Stimulated activated CD4-positive, alpha-beta T cell treated with anti-CD3 and anti-CD28 coated beads, Interleukin-4, amount 100 ng/mL, for 48 hours (primary cell): ENCODE results near the gene DCLK1.

Experiments
- DNase-seq, 2 donors: peaks; one replicate each; pipeline ENCODE4 v3.0.0-alpha.2; 2020; ENCODE audit warnings: low read depth in 2 of 2

Gene DCLK1

DNA sequence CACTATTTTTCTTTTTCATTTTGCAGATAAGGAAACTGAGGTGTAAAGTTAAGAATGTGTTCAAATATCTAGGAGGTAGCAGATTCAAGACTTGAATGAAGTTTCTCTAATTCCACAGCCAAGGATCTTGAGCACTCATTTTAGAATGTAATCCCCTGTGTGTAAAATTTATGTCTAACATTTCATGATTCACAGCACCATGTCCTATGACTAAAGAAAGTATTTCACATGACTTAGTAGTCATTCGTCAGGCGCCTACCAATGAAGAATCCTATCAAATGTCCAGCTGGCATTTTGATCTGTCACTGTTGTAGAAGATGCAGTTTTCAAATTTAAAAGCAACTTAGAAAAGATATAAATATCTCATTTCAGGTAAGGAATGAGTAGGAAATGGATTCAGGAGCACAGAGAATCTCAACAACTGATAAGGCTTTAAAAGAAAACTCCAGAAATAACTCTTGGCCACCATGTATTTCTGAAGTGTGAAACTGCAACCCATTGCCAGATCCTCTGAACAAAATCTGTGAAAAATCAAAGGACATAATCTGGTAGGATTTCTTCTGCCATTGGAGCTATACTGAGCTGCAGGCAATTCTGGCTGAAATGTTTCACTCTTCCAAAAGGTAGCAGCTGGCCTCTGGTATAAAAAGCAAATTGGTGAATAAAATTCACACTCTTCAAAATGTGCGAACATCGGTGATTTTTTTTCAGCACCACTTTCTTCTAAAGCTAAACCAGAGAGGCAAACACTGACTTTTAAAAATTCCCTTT, 92.2 kb downstream of the DCLK1 start:
- DNase-seq, result no peak

DNA sequence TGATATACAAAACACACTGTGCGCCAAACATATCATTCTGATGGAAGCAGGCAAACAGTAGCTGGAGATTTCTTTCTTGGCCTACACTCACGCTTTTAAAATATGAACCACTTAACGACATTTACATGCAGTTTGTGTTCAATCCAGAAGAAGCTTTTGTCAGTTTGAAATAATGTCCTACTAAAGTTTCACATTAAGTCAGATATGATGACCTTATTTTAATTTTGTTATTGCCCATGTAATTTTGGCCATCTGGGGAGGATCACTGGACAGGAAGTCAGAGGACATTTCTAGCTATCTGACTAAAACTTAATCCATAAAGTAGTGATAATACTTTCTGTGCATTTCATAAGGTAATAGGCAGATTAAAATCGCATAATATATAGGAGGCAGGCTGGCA, 98.1 kb downstream of the DCLK1 start:
- DNase-seq, result no peak

DNA sequence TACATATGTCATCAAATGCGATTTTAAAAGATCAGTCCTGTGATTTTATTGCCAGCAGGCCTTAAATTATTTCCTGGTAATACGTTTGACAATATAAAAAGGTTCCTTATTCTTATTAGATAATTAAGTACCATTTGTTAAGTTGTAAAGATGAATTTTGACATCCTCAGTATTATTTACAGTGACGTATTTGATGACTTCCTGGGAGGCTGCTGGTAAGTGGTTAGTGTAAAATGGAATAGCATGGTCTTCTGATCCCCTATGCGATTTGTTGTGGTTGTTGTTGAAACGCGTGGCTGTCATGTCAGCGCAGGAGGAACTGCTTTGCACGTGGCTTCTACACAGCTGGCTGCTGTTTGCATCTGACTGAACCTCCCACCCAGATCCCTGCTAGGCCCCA, 99.7 kb downstream of the DCLK1 start:
- DNase-seq, result no peak

DNA sequence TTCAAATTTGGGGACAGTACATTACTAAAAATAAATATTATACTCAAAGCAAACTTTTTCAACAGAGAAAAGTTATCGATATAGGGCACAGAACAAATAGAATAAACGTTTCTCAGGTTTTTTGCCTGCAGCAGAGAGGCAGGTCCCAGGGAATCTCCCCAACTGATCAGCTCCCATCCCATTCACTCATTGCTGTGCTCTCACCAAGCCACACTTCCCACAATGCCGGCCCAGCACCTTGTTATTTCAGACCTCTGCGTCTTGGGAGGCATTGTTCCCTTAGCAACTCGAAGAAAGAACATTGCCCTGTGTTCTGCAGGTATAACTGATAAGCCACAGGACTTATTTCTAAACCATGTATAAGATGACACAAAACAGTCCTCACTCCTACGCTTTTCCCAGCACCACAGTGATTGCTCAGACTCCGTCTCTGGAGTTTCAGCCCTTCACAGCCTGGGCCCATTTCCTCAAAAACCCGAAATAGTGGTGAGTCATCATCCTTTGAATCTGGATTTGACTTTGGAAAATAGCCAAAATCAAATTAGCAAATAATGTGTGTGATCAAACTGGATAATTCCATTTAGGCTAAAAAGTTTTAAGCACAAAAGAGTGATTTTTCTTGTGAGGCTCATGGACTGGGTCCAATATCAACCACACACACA, 100.4 kb downstream of the DCLK1 start:
- DNase-seq, result no peak

GRCh38 chr13:36029166-36029565, 102.0 kb downstream of the DCLK1 start:
- no peak for DNase-seq

DNA sequence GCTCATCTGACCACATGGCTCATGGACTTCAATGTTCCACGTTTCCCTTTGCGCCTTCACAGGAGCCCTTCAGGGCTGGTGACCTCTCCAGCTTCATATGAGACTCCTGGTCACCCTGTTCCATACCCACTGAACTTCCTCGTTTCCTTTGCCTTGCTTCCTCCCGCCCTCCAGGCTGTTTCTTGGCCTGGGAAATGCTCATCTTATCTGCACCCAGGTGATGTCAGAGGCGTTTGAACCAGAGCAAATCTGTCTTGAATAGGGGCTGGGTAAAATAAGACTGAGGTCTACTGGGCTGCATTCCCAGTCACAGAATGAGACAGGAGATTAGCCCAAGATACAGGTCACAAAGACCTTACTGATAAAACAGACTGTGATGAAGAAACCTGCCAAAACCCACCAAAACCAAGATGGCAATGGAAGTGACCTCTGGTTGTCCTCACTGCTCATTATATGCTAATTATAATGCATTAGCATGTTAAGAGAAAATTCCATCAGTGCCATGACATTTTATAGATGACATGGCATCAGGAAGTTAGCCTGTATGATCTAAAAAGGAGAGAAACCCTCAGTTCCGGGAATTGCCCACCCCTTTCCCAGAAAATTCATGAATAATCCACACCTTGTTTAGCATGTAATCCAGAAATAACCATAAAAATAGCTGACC, 102.7 kb downstream of the DCLK1 start:
- no peak for DNase-seq

- DNase-seq, result no peak
Observed at GRCh38 chr13:36026531-36026930, 104.7 kb downstream of the DCLK1 start.

DNA sequence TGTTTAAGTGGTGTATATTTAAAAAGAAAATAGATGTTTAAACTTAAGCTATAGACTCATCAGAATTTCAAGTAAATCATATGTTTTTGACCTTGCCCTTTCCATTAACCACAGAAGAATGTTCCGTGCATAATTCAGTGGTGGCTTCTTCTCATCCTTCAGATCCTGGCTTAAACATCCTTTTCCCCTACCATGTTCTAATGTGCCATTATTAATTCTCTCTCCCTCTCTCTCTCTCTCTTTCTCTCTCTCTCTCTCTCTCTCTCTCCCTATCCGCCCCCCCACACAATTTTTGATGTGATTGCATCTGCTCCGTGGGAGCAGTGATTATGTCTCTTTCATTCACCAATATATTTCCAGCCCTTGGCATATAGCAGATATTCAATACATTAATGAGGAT, 116.4 kb downstream of the DCLK1 start:
- no peak for DNase-seq

DNA sequence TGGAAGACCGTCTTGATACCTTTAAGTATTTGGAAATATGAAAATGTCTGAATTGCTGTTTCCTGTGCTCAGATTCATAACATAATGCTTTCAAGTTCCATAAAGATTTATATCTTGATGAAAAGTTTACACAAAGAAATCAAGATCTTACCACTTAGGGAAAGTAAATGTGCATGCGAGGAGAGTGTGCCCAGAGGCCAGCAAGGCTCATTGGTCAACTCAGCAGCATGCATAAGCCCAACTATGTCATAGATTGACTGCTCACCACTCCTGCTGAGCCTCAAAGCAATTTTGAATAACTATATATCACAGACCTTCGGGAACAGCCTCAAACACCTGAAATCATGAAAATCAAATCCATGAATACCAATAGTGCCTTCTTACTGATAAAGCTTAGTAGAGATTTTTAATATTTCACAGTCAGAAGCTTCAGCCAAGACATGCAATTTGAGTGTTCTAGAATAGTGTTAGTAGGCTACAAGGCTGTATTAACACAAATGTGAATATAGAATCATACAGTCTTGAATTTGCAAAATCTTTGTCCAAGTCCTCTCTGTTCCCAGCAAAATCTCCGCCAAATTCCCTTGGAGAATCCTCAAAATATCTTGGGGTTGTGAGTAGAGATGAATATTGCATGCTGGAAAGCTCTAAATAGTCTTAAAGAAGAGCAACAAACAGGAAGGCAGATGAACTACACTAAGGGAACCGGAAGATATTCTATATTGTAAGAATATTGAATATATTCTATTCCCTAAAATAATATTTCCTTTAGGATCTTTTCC, 124.1 kb downstream of the DCLK1 start:
- DNase-seq, result no peak

DNA sequence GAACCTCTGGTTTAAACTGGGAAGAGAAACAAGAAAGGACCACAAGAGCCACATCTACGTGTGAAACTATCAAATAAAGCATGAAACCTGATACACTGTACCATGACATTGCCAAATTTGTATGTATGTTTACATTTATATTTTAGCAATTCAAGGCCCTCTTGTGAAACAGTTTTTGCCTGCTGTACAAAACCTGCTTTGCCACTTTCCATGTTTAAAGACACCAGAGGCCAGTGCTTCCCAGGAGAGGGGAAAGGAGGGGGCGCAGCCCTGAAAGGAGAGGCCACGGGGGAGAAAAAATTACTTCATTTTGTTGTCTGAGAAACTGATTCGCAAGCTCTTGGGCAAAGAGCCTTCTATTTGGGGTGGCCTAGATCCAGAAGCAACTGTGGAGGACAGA, 124.8 kb downstream of the DCLK1 start:
- no peak for DNase-seq

DNA sequence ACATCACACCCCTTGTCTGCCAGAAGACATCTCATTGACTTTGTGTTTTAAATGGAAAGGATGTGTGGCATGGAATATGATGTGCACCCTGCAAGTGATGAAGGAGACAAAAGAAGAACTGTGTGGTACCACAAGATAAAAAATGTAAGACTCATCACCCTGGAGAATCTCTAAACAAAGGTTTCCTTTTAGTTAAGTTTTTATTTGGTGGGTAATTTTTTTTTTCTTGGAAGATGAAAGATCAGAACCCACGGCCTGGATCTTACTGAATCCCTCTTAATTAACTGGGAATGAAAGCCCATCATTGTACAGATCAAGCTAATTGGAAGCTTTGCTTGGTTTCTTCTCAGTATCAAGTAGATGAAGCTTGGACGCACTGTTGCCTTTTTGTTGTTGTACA, 129.6 kb downstream of the DCLK1 start:
- DNase-seq, result no peak

GRCh38 chr13:36000028-36000427, 131.2 kb downstream of the DCLK1 start:
- no peak for DNase-seq

DNA sequence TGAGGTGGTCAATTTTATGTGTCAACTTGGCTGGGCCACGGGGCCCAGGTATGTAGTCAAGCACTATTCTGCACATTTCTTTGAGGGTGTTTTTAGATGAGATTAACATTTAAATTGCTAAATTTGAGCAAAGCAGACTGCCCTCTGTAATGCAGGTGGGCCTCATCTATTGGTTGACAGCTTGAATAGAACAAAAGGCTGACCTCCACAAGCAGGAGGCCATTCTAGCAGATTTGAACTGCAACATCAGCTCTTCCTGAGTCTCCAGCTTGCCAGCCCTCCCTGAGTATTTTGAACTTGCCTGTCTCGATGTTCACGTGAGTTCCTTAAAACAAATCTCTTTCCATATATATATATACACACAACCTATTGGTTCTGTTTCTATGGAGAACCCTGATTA, 134.8 kb downstream of the DCLK1 start:
- no peak for DNase-seq

DNA sequence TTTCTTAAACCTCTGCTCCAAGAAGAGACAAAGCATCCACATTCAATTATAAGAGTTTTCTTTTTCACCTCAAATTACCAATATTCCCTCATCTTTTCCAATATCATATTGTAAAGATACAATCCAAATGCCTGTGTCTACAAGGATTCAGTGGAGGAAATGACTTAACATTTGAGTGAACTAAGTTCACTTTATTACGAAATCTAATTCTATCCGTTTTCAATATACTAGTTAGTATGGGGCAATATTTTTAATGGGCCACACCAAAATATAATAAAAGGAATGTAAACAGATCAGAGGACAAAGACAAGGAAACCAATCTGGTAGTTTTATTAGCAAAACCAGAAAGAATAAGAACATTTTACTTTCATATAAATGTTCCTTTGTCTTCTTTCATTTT, 136.0 kb downstream of the DCLK1 start:
- no peak for DNase-seq

DNA sequence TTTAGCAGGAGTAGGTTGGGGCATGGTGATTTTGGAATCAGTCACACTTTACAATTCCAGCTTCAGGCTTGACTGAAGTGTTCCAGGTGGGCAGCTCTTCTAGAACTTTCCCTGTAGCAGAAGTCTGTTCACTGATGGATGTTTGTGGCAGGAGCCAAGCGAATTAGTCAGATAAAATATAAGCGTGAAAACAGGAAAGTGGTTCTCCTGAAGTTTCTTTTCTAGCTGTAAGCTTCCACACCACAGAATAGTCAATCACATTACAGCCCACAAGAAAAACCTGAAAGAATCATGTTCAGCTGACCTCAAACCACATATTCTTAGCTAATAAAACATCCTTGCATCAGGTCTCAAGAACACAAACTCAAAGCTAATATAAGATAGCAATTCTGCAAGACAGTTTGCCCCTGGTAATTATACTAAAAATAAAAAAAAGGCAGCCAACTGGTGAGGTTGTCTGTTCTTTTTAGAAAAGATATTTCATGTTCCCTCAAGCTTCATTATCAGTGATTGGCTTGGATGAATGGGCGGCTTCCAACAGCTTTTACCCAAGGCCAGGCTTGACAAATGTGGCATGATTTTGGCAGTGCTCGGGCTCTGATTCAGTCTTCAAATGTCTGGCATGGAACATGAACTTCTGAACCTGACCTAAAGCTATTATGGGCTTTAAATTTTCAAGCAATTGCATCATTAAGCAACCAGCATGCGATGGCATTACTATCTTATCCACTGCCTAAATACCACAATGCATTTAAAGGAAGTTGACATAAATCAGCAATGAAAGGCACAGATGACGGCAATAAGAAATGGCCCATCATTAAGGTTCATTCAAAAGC, 136.8 kb downstream of the DCLK1 start:
- DNase-seq, result no peak

GRCh38 chr13:35993686-35994085, 137.5 kb downstream of the DCLK1 start:
- DNase-seq, result no peak

DNA sequence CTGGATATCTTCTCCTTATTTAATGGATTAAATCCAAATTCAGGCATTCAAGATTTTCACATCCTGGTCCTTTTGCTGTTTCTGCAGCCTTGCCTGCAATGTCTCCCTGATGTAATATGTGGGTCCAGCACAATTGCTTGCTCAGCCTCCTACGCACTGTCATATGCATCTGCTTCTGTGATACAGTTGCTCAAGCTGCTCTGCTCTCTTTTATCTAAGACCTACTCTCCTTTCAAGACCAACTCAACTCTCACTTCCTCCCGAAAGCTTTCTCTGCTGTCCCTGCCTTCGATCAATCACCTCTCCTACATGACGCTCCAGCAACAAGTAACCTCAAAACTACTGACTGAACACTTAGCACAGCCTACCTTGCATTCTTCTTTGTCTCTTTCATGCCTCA, 138.2 kb downstream of the DCLK1 start:
- no peak for DNase-seq

DNA sequence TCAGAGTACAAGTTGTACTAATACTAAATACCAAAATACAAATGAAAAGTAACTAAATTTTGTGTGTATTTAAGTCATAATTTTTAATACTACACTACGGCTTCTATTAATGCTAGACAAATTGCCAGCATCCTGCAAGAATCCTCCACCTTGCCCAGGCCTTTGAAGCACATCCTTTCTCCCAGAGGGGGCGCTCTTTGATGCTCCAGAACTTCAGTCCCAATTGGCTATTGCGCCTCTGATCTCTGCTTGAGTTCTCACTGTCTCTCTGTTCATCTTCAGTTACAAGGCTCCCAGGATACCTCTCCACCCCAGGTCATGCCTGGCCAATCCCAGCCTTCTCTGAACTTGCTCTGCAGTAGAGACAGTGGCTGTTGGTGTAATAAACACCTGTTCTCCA, 141.0 kb downstream of the DCLK1 start:
- no peak for DNase-seq

DNA sequence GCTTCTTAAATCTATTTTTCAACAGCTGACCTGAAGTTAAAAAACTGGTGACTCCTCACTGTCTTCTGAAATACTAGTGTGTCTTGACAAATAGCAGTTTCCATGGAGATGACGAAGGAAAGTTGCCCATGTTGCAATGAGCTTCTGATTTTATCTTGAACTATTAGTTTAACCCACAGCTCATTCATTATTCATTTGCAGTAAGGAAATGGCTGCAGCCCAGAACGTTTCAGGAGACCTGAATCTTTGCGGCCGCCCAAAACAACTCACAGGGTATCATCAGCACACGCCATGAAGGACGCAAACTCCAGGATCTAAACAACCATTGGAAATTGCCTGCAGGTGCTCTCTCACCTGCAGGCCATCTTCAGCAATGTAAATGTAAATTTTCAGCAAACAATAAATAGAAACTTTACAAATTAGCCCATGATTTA, 142.5 kb downstream of the DCLK1 start:
- DNase-seq, result no peak

GRCh38 chr13:35987572-35988513, 143.3 kb downstream of the DCLK1 start:
- no peak for DNase-seq
